ENCODE results near the gene BRF1.

BRF1 gene

GRCh38 chr14:105223770-105224544, 76.8 kb downstream of the BRF1 start:
- no peak for DNase-seq

- DNase-seq, result no peak
Observed at GRCh38 chr14:105223260-105223659, 77.5 kb downstream of the BRF1 start.

GRCh38 chr14:105221598-105222178, 79.1 kb downstream of the BRF1 start:
- no peak for DNase-seq

- DNase-seq, result no peak
Observed at GRCh38 chr14:105220699-105221597, 79.9 kb downstream of the BRF1 start.

GRCh38 chr14:105219753-105220152, 81.0 kb downstream of the BRF1 start:
- DNase-seq, result no peak

- no peak for DNase-seq
Observed at GRCh38 chr14:105219043-105219612, 81.7 kb downstream of the BRF1 start.

GRCh38 chr14:105218611-105219010, 82.2 kb downstream of the BRF1 start:
- DNase-seq, result no peak

GRCh38 chr14:105217774-105218173, 83.0 kb downstream of the BRF1 start:
- DNase-seq, result no peak

- no peak for DNase-seq
Observed at GRCh38 chr14:105216490-105217247, 84.1 kb downstream of the BRF1 start.

GRCh38 chr14:105215602-105216001, 85.2 kb downstream of the BRF1 start:
- DNase-seq, result no peak

GRCh38 chr14:105214324-105214915, 86.4 kb downstream of the BRF1 start:
- no peak for DNase-seq

GRCh38 chr14:105213361-105213760, 87.4 kb downstream of the BRF1 start:
- DNase-seq, result no peak

- no peak for DNase-seq
Observed at GRCh38 chr14:105212541-105213300, 88.1 kb downstream of the BRF1 start.

- no peak for DNase-seq
Observed at GRCh38 chr14:105211758-105212089, 89.1 kb downstream of the BRF1 start.

GRCh38 chr14:105211086-105211757, 89.6 kb downstream of the BRF1 start:
- no peak for DNase-seq

GRCh38 chr14:105210266-105211025, 90.4 kb downstream of the BRF1 start:
- no peak for DNase-seq

GRCh38 chr14:105209646-105210045, 91.2 kb downstream of the BRF1 start:
- DNase-seq, result no peak

GRCh38 chr14:105209091-105209490, 91.7 kb downstream of the BRF1 start:
- DNase-seq, result no peak

GRCh38 chr14:105208738-105209075, 92.1 kb downstream of the BRF1 start:
- no peak for DNase-seq
